Calu3 (cell line): ENCODE results near the gene GAK. TPM values are rescaled to one million over a fixed set of nuclear protein-coding genes. Genes with fewer than 3 reads are reported as not detected.
A peak's percentile ranks its signal among the peaks of the same experiment; 100 is the strongest.
"Not testable (repeated sequence)": the region's sequence is repeated elsewhere in the genome, so short reads cannot be mapped to it uniquely, and the experiment has no call there.

ENCODE experiments used
- BruUV-seq: library from RNA; stranded (reverse); fragments of 400-500 nt; replicated peaks from 2 replicates; lab custom pipeline; 2021; lab: Mats Ljungman, UMichigan
- CTCF ChIA-PET: fragments of 300-600 bp; sonication (Branson Sonifier 250); formaldehyde crosslinking; loops from one replicate; lab custom pipeline; 2022; ENCODE audit warnings: antibody characterized with exemption; lab: Charles Lee
- DNase-seq: peaks from one replicate; pipeline ENCODE4 v3.0.0; 2022
- H3K27ac Mint-ChIP-seq: one replicate; pipeline ENCODE4 v1.8.0; 2022; ENCODE audit warnings: mixed read lengths; ENCODE audit not compliant: unreplicated experiment
- H3K27me3 Mint-ChIP-seq: one replicate; pipeline ENCODE4 v1.8.0; 2022; ENCODE audit warnings: mixed read lengths; ENCODE audit not compliant: unreplicated experiment
- H3K36me3 Mint-ChIP-seq: one replicate; pipeline ENCODE4 v1.8.0; 2022; ENCODE audit warnings: mild to moderate bottlenecking, moderate library complexity, mixed read lengths; ENCODE audit not compliant: insufficient read depth, unreplicated experiment
- H3K4me1 Mint-ChIP-seq: one replicate; pipeline ENCODE4 v1.8.0; 2022; ENCODE audit warnings: mild to moderate bottlenecking, low read depth, mixed read lengths; ENCODE audit not compliant: unreplicated experiment
- H3K4me3 Mint-ChIP-seq: one replicate; pipeline ENCODE4 v1.8.0; 2022; ENCODE audit warnings: mild to moderate bottlenecking, low read depth, moderate library complexity, mixed read lengths; ENCODE audit not compliant: unreplicated experiment
- H3K9me3 Mint-ChIP-seq: one replicate; pipeline ENCODE4 v1.8.0; 2022; ENCODE audit warnings: low read depth, mixed read lengths; ENCODE audit not compliant: unreplicated experiment
- intact Hi-C: fragments of 100-400 bp; cut with micrococcal nuclease; formaldehyde crosslinking; loops from one replicate; pipeline ENCODE4 v1.10.0; 2022; ENCODE audit not compliant: unreplicated experiment
- total RNA-seq: library from RNA; stranded (reverse); gene quantifications from 2 replicates; pipeline ENCODE4 v1.2.3, GENCODE V29; 2022
- TF ChIP-seq, protein P1 (sequence below): fragments of 200-600 bp; IDR thresholded peaks from one replicate; pipeline ENCODE4 v1.8.0; 2022; ENCODE audit warnings: antibody characterized with exemption; ENCODE audit not compliant: unreplicated experiment

GAK gene
- total RNA-seq, 1 experiment from 2014 or later: 94.1 TPM

DNA sequence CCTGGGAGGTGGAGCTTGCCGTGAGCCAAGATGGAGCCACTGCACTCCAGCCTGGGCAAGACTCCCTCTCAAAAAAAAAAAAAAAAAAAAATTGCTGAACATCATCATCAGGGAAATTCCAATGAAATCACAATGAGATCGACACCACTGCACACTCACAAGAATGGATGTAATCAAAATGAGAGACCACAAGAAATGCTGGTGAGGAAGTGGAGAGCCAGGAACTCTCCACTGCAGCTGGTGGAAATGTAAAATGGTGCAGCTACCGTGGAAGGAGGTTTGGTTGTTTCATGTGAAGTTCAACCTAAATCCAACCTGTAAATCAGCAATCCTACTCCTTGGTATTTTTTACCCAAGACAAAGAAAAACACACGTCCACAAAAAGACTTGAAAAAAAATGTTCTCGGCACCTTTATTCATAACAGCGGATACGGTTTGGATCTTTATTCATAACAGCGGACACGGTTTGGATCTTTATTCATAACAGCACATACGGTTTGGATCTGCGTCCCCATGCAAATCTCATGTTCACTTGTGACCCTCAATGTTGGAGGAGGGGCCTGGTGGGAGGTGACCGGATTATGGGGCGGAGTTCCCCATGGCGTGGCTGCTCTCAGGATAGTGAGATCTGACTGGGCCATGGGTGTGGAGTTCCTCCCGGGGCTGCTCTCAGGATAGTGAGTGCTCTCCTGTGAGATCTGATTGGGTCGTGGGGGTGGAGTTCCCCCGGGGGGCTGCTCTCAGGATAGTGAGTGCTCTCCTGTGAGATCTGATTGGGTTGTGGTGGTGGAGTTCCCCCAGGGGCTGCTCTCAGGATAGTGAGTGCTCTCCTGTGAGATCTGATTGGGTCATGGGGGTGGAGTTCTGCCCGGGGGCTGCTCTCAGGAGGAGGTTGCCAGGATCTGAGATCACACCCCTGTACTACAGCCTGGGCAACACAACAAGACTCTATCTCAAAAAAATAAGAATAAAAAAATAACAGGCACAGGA, 7.7 kb downstream of the GAK start:
- Mint-ChIP-seq H3K4me3 (no peak overlapping the region), H3K9me3 (peaks cover 3% of the 10 kb centered on the region), H3K36me3 (peaks cover 5% of the 10 kb centered on the region), H3K4me1 (no peaks in the 10 kb centered on the region), H3K27me3 (no peaks in the 10 kb centered on the region), H3K27ac (no peak overlapping the region)
- no TSS peak for BruUV-seq
- intact Hi-C loops: no loop called here
- TF ChIP-seq, protein P1, sequence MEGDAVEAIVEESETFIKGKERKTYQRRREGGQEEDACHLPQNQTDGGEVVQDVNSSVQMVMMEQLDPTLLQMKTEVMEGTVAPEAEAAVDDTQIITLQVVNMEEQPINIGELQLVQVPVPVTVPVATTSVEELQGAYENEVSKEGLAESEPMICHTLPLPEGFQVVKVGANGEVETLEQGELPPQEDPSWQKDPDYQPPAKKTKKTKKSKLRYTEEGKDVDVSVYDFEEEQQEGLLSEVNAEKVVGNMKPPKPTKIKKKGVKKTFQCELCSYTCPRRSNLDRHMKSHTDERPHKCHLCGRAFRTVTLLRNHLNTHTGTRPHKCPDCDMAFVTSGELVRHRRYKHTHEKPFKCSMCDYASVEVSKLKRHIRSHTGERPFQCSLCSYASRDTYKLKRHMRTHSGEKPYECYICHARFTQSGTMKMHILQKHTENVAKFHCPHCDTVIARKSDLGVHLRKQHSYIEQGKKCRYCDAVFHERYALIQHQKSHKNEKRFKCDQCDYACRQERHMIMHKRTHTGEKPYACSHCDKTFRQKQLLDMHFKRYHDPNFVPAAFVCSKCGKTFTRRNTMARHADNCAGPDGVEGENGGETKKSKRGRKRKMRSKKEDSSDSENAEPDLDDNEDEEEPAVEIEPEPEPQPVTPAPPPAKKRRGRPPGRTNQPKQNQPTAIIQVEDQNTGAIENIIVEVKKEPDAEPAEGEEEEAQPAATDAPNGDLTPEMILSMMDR: no peak
- CTCF ChIA-PET: no interaction called here
- DNase-seq: no peak

DNA sequence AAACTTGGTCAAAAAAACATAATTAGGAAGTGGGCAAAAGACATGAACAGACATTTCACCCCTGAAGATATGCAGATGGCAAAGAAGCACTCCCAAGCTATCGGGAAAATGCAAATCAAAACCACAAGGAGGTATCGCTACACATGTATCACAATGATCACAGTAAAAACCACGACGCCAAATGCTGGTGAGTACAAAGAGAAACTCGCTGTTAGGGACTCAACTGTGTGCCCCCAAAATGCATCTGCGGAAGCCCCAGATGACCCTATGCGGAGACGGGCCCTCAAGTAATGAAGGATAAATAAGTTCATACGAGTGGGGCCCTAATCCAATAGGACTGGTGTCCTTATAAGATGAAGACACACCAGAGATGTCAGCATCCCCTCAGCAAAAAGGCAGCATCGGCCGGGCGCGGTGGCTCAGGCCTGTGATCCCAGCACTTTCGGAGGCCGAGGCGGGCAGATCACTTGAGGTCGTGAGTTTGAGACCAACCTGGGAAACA, 10.2 kb downstream of the GAK start:
- Mint-ChIP-seq H3K9me3 (peaks cover 7% of the 10 kb centered on the region), H3K27me3 (no peaks in the 10 kb centered on the region), H3K4me1 (no peaks in the 10 kb centered on the region), H3K27ac (no peak overlapping the region), H3K4me3 (no peak overlapping the region), H3K36me3 (peaks cover 5% of the 10 kb centered on the region)
- BruUV-seq: no TSS peak
- intact Hi-C loops: no loop called here
- no peak for DNase-seq
- TF ChIP-seq, protein P1: no peak
- CTCF ChIA-PET: no interaction called here

DNA sequence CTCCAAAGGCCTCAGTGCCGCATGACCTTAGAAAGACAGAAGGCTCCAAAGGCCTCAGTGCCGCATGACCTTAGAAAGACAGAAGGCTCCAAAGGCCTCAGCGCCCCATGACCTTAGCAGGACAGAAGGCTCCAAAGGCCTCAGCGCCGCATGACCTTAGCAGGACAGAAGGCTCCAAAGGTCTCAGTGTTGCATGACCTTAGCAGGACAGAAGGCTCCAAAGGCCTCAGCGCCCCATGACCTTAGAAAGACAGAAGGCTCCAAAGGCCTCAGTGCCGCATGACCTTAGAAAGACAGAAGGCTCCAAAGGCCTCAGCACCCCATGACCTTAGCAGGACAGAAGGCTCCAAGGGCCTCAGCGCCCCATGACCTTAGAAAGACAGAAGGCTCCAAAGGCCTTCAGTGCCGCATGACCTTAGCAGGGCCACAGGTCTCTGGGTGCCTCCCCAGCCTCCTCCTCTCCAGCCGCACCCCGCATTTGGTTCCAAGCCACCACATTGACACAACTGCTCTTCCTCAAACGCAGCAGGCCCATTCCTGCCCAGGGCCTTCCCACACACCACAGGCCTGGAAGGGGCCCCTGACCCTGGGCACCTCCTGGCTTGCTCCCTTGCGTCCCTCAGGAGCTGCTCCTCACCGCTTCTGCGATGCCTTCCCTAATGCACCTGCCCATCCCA, 13.0 kb downstream of the GAK start:
- DNase-seq, H3K36me3 Mint-ChIP-seq, H3K9me3 Mint-ChIP-seq, H3K4me3 Mint-ChIP-seq, CTCF ChIA-PET, intact Hi-C loops, H3K4me1 Mint-ChIP-seq, BruUV-seq, H3K27me3 Mint-ChIP-seq: not testable (repeated sequence)
- H3K27ac Mint-ChIP-seq: peak overlapping the region; percentile 25

DNA sequence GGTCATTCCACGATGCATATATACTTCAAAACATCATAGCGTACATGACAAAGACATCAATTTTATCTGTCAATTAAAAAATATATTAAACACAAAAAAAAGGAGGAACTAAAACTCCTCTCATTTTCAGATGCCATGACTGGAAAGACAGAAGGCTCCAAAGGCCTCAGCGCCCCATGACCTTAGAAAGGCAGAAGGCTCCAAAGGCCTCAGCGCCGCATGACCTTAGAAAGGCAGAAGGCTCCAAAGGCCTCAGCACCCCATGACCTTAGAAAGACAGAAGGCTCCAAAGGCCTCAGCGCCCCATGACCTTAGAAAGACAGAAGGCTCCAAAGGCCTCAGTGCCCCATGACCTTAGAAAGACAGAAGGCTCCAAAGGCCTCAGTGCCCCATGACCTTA, 13.5 kb downstream of the GAK start:
- CTCF ChIA-PET, H3K9me3 Mint-ChIP-seq, DNase-seq, H3K27ac Mint-ChIP-seq, H3K4me3 Mint-ChIP-seq, H3K27me3 Mint-ChIP-seq, intact Hi-C loops, H3K4me1 Mint-ChIP-seq, H3K36me3 Mint-ChIP-seq, BruUV-seq: not testable (repeated sequence)

DNA sequence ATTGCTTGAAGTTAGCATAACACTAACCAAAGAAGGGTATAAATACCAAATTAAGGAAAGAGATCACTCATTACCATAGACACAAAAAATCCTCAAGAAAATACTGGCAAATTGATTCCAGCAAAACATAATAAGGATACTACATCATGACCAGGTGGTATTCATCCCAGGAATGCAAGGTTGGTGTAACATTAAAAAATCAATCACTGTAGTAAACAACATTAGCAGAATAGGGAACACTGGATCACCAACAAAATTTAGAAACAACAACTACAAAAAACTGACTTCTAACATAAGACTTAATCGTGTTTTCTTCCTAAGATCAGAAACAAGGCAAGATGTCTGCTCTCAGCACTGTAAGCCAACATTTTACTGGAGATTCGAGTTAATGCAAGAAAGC, 14.1 kb downstream of the GAK start:
- peaks cover 8% of the 10 kb centered on the region for H3K4me1 Mint-ChIP-seq
- no peak for DNase-seq
- peaks cover 7% of the 10 kb centered on the region for H3K9me3 Mint-ChIP-seq
- intact Hi-C loops: no loop called here
- H3K27ac Mint-ChIP-seq: no peak overlapping the region
- no TSS peak for BruUV-seq
- H3K4me3 Mint-ChIP-seq: no peak overlapping the region
- CTCF ChIA-PET: no interaction called here
- TF ChIP-seq, protein P1: no peak
- H3K27me3 Mint-ChIP-seq: no peaks in the 10 kb centered on the region
- H3K36me3 Mint-ChIP-seq: peaks cover 5% of the 10 kb centered on the region
